Astrocyte (in vitro differentiated cells and primary cell): ENCODE measurements around the gene IL4R.

Experiments
- EZH2 ChIP-seq: IDR thresholded peaks from 2 replicates; pipeline ENCODE4 v1.6.1; 2012; ENCODE audit warnings: mild to moderate bottlenecking, low read length, inconsistent platforms; ENCODE audit not compliant: insufficient read depth
- TF ChIP-seq, protein P1 (sequence below): IDR thresholded peaks from 2 replicates; pipeline ENCODE4 v1.5.1; 2011; ENCODE audit warnings: low read depth, mild to moderate bottlenecking, inconsistent platforms, low read length, moderate library complexity; ENCODE audit not compliant: insufficient read depth

DNA sequence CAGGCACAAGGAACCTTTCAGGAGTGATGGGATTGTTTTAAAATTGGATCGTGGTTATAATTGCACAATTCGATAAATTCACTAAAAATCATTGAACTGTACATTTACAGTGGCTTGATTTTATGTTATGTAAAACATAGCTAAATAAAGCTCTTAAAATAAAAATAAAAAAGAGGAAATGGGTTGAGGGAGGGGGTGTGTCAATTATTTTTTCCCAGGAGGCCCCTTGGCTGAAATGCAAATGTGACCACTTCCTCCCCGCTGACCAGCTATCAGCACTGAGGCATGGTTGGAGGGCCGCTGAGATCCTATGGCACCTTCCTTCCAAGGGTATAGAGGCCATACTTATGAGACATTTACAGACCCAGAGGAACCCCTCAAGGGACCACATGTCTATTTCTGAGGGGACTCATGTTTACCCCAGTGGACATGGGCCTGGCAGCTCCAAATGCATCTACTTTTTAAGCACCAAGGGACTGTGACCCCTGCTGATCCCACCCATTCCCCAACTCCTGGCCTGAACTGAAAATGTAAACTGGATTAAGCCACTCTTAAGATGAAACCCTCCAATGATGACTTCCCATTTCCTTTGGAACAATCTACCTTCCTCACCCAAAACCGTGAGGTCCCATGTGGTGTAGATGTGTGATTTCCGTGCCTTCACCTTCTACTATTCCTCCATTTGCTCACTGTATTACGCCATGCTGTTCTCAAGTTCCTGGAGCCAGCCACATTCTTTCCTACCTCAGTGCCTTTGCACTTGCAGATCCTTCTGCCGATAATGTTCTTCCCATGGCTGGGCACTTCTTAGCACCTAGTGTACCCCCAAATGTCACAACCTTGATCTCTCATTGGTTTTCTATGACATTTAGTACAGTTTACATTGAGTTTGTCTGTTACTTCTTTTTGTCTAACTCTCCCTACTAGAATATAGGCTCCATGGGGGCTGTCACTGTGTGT lies 85.4 kb downstream of the IL4R start:
- TF ChIP-seq, protein P1, sequence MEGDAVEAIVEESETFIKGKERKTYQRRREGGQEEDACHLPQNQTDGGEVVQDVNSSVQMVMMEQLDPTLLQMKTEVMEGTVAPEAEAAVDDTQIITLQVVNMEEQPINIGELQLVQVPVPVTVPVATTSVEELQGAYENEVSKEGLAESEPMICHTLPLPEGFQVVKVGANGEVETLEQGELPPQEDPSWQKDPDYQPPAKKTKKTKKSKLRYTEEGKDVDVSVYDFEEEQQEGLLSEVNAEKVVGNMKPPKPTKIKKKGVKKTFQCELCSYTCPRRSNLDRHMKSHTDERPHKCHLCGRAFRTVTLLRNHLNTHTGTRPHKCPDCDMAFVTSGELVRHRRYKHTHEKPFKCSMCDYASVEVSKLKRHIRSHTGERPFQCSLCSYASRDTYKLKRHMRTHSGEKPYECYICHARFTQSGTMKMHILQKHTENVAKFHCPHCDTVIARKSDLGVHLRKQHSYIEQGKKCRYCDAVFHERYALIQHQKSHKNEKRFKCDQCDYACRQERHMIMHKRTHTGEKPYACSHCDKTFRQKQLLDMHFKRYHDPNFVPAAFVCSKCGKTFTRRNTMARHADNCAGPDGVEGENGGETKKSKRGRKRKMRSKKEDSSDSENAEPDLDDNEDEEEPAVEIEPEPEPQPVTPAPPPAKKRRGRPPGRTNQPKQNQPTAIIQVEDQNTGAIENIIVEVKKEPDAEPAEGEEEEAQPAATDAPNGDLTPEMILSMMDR = no peak
- TF ChIP-seq EZH2 = no peak
